ENCODE measurements around the gene GGT6.
"Not testable (repeated sequence)": the region's sequence is repeated elsewhere in the genome, so short reads cannot be mapped to it uniquely, and the experiment has no call there.

GGT6 gene

GRCh38 chr17:4560421-4560820, at the start of gene GGT6:
Gene GGT6 (minus strand): TSS chr17:4560577. CDS start chr17:4560521, 56 bp downstream.
- DNase-seq = no peak

- no peak for DNase-seq
These were observed 49.8 kb upstream of the GGT6 start for GRCh38 chr17:4610162-4610561.

- DNase-seq = no peak
These were observed 49.4 kb upstream of the GGT6 start for GRCh38 chr17:4609761-4610160.

- no peak for DNase-seq
These were observed 47.4 kb upstream of the GGT6 start for GRCh38 chr17:4607773-4608187.

GRCh38 chr17:4607261-4607741, 46.9 kb upstream of the GGT6 start:
- DNase-seq = no peak

GRCh38 chr17:4605826-4606225, 45.4 kb upstream of the GGT6 start:
- no peak for DNase-seq

GRCh38 chr17:4604736-4605135, 44.4 kb upstream of the GGT6 start:
- not testable (repeated sequence) for DNase-seq

GRCh38 chr17:4604111-4604644, 43.8 kb upstream of the GGT6 start:
- DNase-seq = no peak

GRCh38 chr17:4602041-4602440, 41.7 kb upstream of the GGT6 start:
- no peak for DNase-seq

- no peak for DNase-seq
These were observed 40.9 kb upstream of the GGT6 start for GRCh38 chr17:4601326-4601725.

GRCh38 chr17:4600563-4600962, 40.2 kb upstream of the GGT6 start:
- DNase-seq = no peak

- DNase-seq = no peak
These were observed 39.3 kb upstream of the GGT6 start for GRCh38 chr17:4599505-4600281.

GRCh38 chr17:4598776-4599504, 38.6 kb upstream of the GGT6 start:
- DNase-seq = no peak

GRCh38 chr17:4597975-4598374, 37.6 kb upstream of the GGT6 start:
- DNase-seq = no peak

GRCh38 chr17:4596636-4597380, 36.4 kb upstream of the GGT6 start:
- DNase-seq = no peak

- not testable (repeated sequence) for DNase-seq
These were observed 35.4 kb upstream of the GGT6 start for GRCh38 chr17:4595685-4596342.

GRCh38 chr17:4594931-4595684, 34.7 kb upstream of the GGT6 start:
- DNase-seq = peak; percentile 36 to 37

GRCh38 chr17:4594406-4594805, 34.0 kb upstream of the GGT6 start:
- DNase-seq = no peak

GRCh38 chr17:4593021-4593421, 32.6 kb upstream of the GGT6 start:
- no peak for DNase-seq

- no peak for DNase-seq
These were observed 32.0 kb upstream of the GGT6 start for GRCh38 chr17:4592240-4593005.

- DNase-seq = no peak
These were observed 31.2 kb upstream of the GGT6 start for GRCh38 chr17:4591529-4591928.

All from activated CD4-positive, alpha-beta T cell treated with anti-CD3 and anti-CD28 coated beads for 4 hours (primary cell).